CD8-positive, alpha-beta memory T cell (primary cell): ENCODE data around the gene ACTR3. TPM values are rescaled to one million over a fixed set of nuclear protein-coding genes. Genes with fewer than 3 reads are reported as not detected.
A peak's percentile ranks its signal among the peaks of the same experiment; 100 is the strongest.

Source experiments
- CTCF ChIA-PET: fragments of 350-600 bp; sonication (Branson Sonifier 250); formaldehyde crosslinking; loops from one replicate; lab custom pipeline; 2021; ENCODE audit warnings: antibody characterized with exemption; lab: Charles Lee
- POLR2A ChIA-PET: fragments of 350-600 bp; sonication (Branson Sonifier 250); formaldehyde crosslinking; loops from one replicate; lab custom pipeline; 2021; ENCODE audit warnings: antibody characterized with exemption; lab: Charles Lee
- DNase-seq, 5 donors: peaks; one replicate each; pipeline versions ENCODE4 v3.0.0 to v3.0.0-alpha.2; 2020 to 2022; ENCODE audit warnings: mixed read lengths in 1 of 5
- H3K27ac ChIP-seq: one replicate; pipeline ENCODE4 v1.7.0; 2013; ENCODE audit warnings: low read depth, mild to moderate bottlenecking, low read length, moderate library complexity
- H3K27me3 ChIP-seq: 2 replicates; pipeline ENCODE4 v1.7.0; 2013; ENCODE audit warnings: low read length, mild to moderate bottlenecking; ENCODE audit not compliant: insufficient read depth, poor library complexity, severe bottlenecking
- H3K36me3 ChIP-seq: 2 replicates; pipeline ENCODE4 v1.7.0; 2013; ENCODE audit warnings: mild to moderate bottlenecking, low read length, moderate library complexity; ENCODE audit not compliant: insufficient read depth
- H3K4me1 ChIP-seq: 2 replicates; pipeline ENCODE4 v1.7.0; 2013; ENCODE audit warnings: mild to moderate bottlenecking, low read length, moderate library complexity; ENCODE audit not compliant: insufficient read depth
- H3K4me3 ChIP-seq: 2 replicates; pipeline ENCODE4 v1.7.0; 2013; ENCODE audit warnings: mild to moderate bottlenecking, low read length
- H3K9me3 ChIP-seq: 2 replicates; pipeline ENCODE4 v1.7.0; 2013; ENCODE audit warnings: mild to moderate bottlenecking, low read length
- H3K27ac Mint-ChIP-seq, 8 donors: one replicate each; pipeline ENCODE4 v1.8.0; 2020 to 2021; ENCODE audit warnings: mixed read lengths in 8 of 8, mild to moderate bottlenecking in 6 of 8, inconsistent platforms in 3 of 8, moderate library complexity in 3 of 8
- H3K27me3 Mint-ChIP-seq, 2 donors: one replicate each; pipeline ENCODE4 v1.8.0; 2020 to 2021; ENCODE audit warnings: mixed read lengths in 2 of 2, mild to moderate bottlenecking in 1 of 2, moderate library complexity in 1 of 2
- H3K36me3 Mint-ChIP-seq, 3 donors: one replicate each; pipeline ENCODE4 v1.8.0; 2020 to 2021; ENCODE audit warnings: mixed read lengths in 3 of 3, inconsistent platforms in 1 of 3, mild to moderate bottlenecking in 1 of 3
- H3K4me1 Mint-ChIP-seq, 3 donors: one replicate each; pipeline ENCODE4 v1.8.0; 2020 to 2021; ENCODE audit warnings: mixed read lengths in 3 of 3, inconsistent platforms in 1 of 3, mild to moderate bottlenecking in 1 of 3
- H3K4me3 Mint-ChIP-seq, 7 donors: one replicate each; pipeline ENCODE4 v1.8.0; 2020 to 2021; ENCODE audit warnings: mixed read lengths in 7 of 7, mild to moderate bottlenecking in 6 of 7, moderate library complexity in 4 of 7, inconsistent platforms in 2 of 7
- H3K9me3 Mint-ChIP-seq, 5 donors: one replicate each; pipeline ENCODE4 v1.8.0; 2020 to 2022; ENCODE audit warnings: mixed read lengths in 5 of 5, mild to moderate bottlenecking in 3 of 5, moderate library complexity in 2 of 5, inconsistent platforms in 1 of 5
- polyA plus RNA-seq: library from polyadenylated mRNA; unstranded; fragments of 300-500 nt; fragmentation: Illumina TruSeq; gene quantifications from one replicate; pipeline ENCODE4 v1.2.3, GENCODE V29; 2021
- total RNA-seq, 2 experiments: library from RNA; stranded (reverse); gene quantifications; one replicate each; pipeline ENCODE4 v1.2.3, GENCODE V29; 2021

ACTR3 gene
- total and polyA plus RNA-seq, 3 experiments from 2014 or later = 478 to 532 (median 512) TPM

DNA sequence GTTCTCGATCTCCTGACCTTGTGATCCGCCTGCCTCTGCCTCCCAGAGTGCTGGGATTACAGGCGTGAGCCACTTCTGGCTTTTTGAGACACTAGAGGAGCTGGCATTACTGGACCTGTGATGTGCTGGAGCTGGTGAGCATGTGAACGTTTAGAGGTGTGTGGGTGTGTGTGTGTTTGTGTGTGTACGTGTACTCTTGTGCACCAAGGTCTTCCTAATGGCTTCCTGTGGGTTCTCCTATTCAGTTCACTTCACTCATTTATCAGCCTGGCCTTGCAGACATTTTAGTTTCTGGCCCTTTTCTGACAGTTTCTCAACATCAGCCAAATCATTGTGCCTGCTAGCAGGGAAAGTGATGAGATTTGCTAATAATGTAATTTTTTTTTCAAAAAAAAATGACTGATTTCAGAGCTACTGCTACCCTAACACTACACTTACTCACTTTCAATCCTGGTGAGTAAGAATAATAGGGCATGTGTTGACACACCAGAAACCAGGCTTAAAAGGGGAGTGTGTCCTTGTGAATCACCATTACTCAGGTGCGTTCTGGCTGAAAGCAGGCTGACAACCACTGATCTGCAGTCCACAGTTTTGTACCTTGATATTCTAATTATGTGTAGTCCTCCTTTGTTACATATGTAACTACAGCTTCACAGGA is 41.0 kb upstream of the ACTR3 start:
- no peaks in the 10 kb centered on the region for H3K27me3 ChIP-seq
- H3K9me3 ChIP-seq = no peaks in the 10 kb centered on the region
- ChIA-PET POLR2A (no interaction called here), CTCF (no interaction called here)
- H3K4me1 Mint-ChIP-seq = no peaks in the 10 kb centered on the region
- H3K4me1 ChIP-seq = no peaks in the 10 kb centered on the region
- peaks cover 9 to 30% (median 11%) of the 10 kb centered on the region in 3 donors for H3K36me3 Mint-ChIP-seq
- no peaks in the 10 kb centered on the region for H3K36me3 ChIP-seq
- peaks cover 0 to 6% (median 2%) of the 10 kb centered on the region in 5 donors for H3K9me3 Mint-ChIP-seq
- no peak overlapping the region for H3K27ac Mint-ChIP-seq
- H3K4me3 Mint-ChIP-seq = no peak overlapping the region
- no peak overlapping the region for H3K27ac ChIP-seq
- no peak for DNase-seq
- no peaks in the 10 kb centered on the region for H3K27me3 Mint-ChIP-seq
- H3K4me3 ChIP-seq = no peak overlapping the region

DNA sequence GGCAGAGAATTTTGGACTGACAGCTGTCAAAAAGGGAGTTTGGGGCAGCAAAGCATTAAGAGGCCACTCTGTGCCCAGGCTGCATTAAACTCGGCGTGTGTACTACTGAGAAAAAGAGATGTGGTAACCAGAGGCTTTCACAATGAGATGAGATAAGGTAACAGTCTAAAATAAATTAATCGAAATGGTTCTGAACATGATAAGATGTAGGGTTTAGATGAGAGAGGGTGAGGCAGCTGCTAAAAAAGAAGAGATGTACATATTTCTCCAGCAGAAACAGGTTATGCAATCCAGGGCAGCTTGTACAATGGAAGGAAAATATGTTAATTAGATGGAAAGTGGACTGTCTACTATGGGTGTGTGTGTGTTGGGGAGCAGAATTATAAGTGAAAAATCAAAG is 39.2 kb upstream of the ACTR3 start:
- ChIA-PET POLR2A (no interaction called here), CTCF (no interaction called here)
- no peaks in the 10 kb centered on the region for H3K27me3 Mint-ChIP-seq
- no peak for DNase-seq
- no peak overlapping the region for H3K4me3 ChIP-seq
- peaks cover 0 to 4% (median 2%) of the 10 kb centered on the region in 5 donors for H3K9me3 Mint-ChIP-seq
- H3K4me3 Mint-ChIP-seq = no peak overlapping the region
- no peak overlapping the region for H3K27ac ChIP-seq
- H3K9me3 ChIP-seq = no peaks in the 10 kb centered on the region
- H3K36me3 ChIP-seq = no peaks in the 10 kb centered on the region
- no peaks in the 10 kb centered on the region for H3K27me3 ChIP-seq
- H3K36me3 Mint-ChIP-seq = peaks cover 10 to 17% (median 11%) of the 10 kb centered on the region in 3 donors
- H3K4me1 Mint-ChIP-seq = no peaks in the 10 kb centered on the region
- H3K4me1 ChIP-seq = no peaks in the 10 kb centered on the region
- H3K27ac Mint-ChIP-seq = no peak overlapping the region

DNA sequence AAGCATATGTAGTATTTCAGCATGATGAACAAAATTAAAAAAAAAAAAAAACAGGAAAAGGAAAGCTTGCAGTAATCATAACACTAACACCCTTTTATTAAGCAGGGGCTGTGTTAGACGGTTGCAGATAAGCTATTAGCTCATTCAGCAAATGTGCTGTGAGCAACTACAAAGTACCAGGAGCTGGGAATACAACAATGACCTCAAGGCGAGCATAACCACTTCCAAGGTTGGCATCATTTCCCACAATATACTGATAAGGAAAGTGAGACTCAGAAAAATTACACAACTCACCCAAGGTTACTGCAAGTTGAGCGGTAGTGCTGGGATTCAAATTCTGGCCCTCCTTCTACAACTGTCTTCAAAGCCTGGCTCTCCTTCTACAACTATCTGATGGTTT is 38.2 kb upstream of the ACTR3 start:
- H3K27me3 Mint-ChIP-seq = no peaks in the 10 kb centered on the region
- no peak overlapping the region for H3K4me3 Mint-ChIP-seq
- H3K27ac Mint-ChIP-seq = no peak overlapping the region
- H3K9me3 ChIP-seq = no peaks in the 10 kb centered on the region
- peaks cover 4 to 14% (median 7%) of the 10 kb centered on the region in 3 donors for H3K36me3 Mint-ChIP-seq
- ChIA-PET CTCF (no interaction called here), POLR2A (no interaction called here)
- H3K4me1 Mint-ChIP-seq = no peaks in the 10 kb centered on the region
- no peaks in the 10 kb centered on the region for H3K9me3 Mint-ChIP-seq
- H3K4me3 ChIP-seq = no peak overlapping the region
- no peak overlapping the region for H3K27ac ChIP-seq
- no peaks in the 10 kb centered on the region for H3K27me3 ChIP-seq
- no peaks in the 10 kb centered on the region for H3K36me3 ChIP-seq
- no peak for DNase-seq
- H3K4me1 ChIP-seq = no peaks in the 10 kb centered on the region

DNA sequence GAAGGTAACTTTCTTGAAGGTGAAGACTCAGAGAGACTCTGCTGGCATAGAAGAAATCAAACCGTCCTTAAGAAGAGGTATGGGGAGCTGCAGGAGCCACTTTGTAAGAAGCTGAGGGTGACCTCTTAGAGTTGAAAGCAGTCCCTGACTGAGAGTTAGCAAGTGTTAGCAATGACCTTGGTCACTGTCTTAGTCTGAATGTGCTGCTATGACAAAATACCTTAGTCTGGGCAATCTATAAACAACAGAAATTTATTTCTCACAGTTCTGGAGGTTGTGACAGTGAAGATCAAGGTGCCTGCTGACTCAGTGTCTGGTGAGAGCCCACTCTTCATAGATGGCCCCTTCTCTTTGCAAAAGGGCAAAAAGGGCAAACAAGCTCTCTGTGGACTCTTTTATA is 35.7 kb upstream of the ACTR3 start:
- no peak overlapping the region for H3K4me3 Mint-ChIP-seq
- Histone ChIP-seq H3K4me1 (no peaks in the 10 kb centered on the region), H3K36me3 (no peaks in the 10 kb centered on the region), H3K4me3 (no peak overlapping the region), H3K27me3 (no peaks in the 10 kb centered on the region), H3K27ac (no peak overlapping the region), H3K9me3 (no peaks in the 10 kb centered on the region)
- ChIA-PET POLR2A (no interaction called here), CTCF (no interaction called here)
- no peak overlapping the region for H3K27ac Mint-ChIP-seq
- no peaks in the 10 kb centered on the region for H3K27me3 Mint-ChIP-seq
- H3K9me3 Mint-ChIP-seq = no peaks in the 10 kb centered on the region
- H3K4me1 Mint-ChIP-seq = no peaks in the 10 kb centered on the region
- no peak for DNase-seq
- peaks cover 16 to 19% (median 17%) of the 10 kb centered on the region in 3 donors for H3K36me3 Mint-ChIP-seq

DNA sequence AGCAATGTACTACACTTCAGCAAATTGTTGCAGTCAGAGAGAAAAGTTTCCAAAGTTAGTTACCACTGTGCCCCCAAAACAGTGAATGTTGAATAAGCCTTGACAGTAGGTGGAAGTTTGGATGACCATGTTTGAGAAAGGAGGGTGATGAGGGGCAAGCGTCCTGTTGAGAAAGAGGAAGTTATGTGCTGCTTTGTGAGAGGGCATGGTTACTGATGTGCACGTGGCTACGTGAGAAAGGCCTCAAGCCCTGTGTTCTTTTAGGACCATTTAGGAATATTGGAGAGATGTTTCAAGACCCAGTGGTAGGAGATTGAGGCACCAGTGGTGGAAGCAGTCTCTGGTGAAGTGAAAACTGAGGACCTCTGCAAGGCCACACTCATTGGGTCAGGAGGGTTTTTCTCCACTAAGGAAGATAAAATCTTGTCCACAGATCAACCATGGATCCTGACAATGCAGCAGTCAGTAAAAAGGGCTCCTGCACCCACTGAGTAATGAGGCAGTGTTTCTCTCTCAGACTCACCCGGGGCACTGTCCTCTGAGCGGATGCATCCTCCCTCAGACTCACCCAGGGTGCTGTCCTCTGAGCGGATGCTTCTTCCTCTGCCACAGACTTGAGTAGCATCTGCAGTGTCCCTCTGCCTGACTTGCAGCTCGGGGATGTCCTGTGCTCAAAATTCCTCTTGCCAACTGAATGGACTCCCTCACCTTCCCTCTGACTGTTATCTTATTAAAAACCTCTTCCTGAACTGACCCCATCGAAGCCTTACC is 34.7 kb upstream of the ACTR3 start:
- CTCF ChIA-PET = no interaction called here
- Mint-ChIP-seq H3K36me3 (peaks cover 19 to 26% (median 20%) of the 10 kb centered on the region in 3 donors), H3K4me3 (no peak overlapping the region), H3K9me3 (no peaks in the 10 kb centered on the region), H3K27me3 (peaks cover 0 to 2% of the 10 kb centered on the region in 2 donors), H3K27ac (peak overlapping the region in 1 of 8 donors; percentile 0), H3K4me1 (no peaks in the 10 kb centered on the region)
- H3K36me3 ChIP-seq = no peaks in the 10 kb centered on the region
- H3K27me3 ChIP-seq = no peaks in the 10 kb centered on the region
- H3K4me3 ChIP-seq = no peak overlapping the region
- no peaks in the 10 kb centered on the region for H3K4me1 ChIP-seq
- no peak for DNase-seq
- no peak overlapping the region for H3K27ac ChIP-seq
- POLR2A ChIA-PET = no interaction called here
- H3K9me3 ChIP-seq = no peaks in the 10 kb centered on the region

DNA sequence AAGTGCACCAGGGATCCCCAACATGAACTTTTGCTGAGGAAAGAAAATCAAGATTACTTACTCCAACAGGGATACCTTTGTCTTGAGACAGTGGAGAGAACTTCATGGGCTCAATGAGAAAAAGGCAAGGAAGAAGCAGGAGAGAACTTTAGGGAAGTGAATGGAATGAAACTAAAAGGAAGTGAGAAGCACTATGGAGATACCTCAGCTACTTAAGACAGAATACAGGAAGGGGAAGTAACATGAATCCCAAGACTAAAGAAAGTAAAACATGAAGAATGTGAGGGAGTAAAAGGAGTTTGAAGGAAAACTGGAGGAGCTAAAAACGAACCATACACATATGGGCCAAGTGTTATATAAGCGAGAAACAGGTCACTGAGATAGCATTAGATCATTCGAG is 32.4 kb upstream of the ACTR3 start:
- DNase-seq = no peak
- Mint-ChIP-seq H3K27ac (no peak overlapping the region), H3K27me3 (peaks cover 2 to 4% of the 10 kb centered on the region in 2 donors), H3K4me1 (no peaks in the 10 kb centered on the region), H3K9me3 (no peaks in the 10 kb centered on the region), H3K4me3 (no peak overlapping the region), H3K36me3 (peaks cover 24 to 31% (median 26%) of the 10 kb centered on the region in 3 donors)
- no peaks in the 10 kb centered on the region for H3K4me1 ChIP-seq
- H3K27me3 ChIP-seq = no peaks in the 10 kb centered on the region
- CTCF ChIA-PET = no interaction called here
- H3K4me3 ChIP-seq = no peak overlapping the region
- no peaks in the 10 kb centered on the region for H3K36me3 ChIP-seq
- H3K9me3 ChIP-seq = no peaks in the 10 kb centered on the region
- POLR2A ChIA-PET = no interaction called here
- H3K27ac ChIP-seq = no peak overlapping the region

DNA sequence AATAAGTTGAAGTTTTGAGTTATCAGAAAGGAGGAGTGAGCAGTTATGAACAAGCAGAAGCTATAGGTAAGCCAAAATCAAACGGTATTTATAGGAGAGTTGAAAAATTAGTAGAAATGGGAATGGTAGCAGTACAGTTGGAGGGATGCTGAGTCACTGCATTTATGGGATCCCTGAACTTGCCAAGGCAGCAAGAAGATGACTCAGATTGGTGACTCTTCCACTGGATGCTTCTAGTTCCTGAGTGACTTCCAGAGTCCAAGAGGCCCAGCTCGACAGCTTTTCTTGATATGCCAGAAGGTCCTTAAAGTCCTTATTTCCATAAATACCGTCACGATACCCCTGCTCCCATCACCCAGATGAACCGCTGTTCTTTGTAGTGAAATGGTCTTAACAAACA is 31.1 kb upstream of the ACTR3 start:
- Mint-ChIP-seq H3K27me3 (peaks cover 2 to 8% of the 10 kb centered on the region in 2 donors), H3K36me3 (peaks cover 26 to 31% (median 26%) of the 10 kb centered on the region in 3 donors), H3K27ac (no peak overlapping the region), H3K4me1 (no peaks in the 10 kb centered on the region), H3K4me3 (no peak overlapping the region), H3K9me3 (no peaks in the 10 kb centered on the region)
- Histone ChIP-seq H3K36me3 (no peaks in the 10 kb centered on the region), H3K9me3 (no peaks in the 10 kb centered on the region), H3K27ac (no peak overlapping the region), H3K27me3 (no peaks in the 10 kb centered on the region), H3K4me1 (no peaks in the 10 kb centered on the region), H3K4me3 (no peak overlapping the region)
- no peak for DNase-seq
- ChIA-PET CTCF (interaction anchor here (0.5 kb wide), 1 partner anchor 31 kb away, joined by 3 read pairs; the partner anchor contains the start of gene ACTR3), POLR2A (no interaction called here)

DNA sequence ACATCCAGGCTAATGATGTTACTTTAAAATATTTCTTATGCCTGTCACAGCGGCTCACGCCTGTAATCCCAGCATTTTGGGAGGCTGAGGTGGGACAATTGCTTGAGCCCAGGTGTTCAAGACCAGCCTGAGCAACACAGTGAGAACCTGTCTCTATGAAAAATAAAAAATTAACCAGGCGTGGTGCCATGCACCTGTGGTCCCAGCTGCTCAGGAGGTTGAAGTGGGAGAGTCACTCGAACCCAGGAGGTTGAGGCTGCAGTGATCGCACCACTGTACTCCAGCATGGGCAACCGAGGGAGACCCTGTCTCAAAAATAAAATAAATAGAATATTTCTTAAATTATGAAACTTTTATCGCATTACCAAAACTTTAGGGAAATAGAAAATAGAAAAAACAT is 28.1 kb upstream of the ACTR3 start:
- H3K4me1 Mint-ChIP-seq = no peaks in the 10 kb centered on the region
- no peak overlapping the region for H3K4me3 ChIP-seq
- POLR2A ChIA-PET = no interaction called here

More for the DNA sequence above, 28.1 kb upstream of the ACTR3 start:
- Histone ChIP-seq H3K36me3 (no peaks in the 10 kb centered on the region), H3K4me1 (no peaks in the 10 kb centered on the region), H3K27ac (no peak overlapping the region), H3K9me3 (no peaks in the 10 kb centered on the region), H3K27me3 (no peaks in the 10 kb centered on the region)
- Mint-ChIP-seq H3K27me3 (peaks cover 7 to 12% of the 10 kb centered on the region in 2 donors), H3K4me3 (no peak overlapping the region), H3K27ac (no peak overlapping the region), H3K9me3 (no peaks in the 10 kb centered on the region), H3K36me3 (peaks cover 19 to 26% (median 22%) of the 10 kb centered on the region in 3 donors)
- CTCF ChIA-PET = no interaction called here
- no peak for DNase-seq
